ENCODE measurements around the gene NDC1.
A peak's percentile ranks its signal among the peaks of the same experiment; 100 is the strongest.

NDC1 gene

GRCh38 chr1:53763461-53763860 is 74.6 kb downstream of the NDC1 start:
- no peak for DNase-seq

GRCh38 chr1:53760497-53760896 is 77.6 kb downstream of the NDC1 start:
- DNase-seq, result peak; percentile 43

- DNase-seq, result no peak
Observed at GRCh38 chr1:53755874-53756273, 82.2 kb downstream of the NDC1 start.

GRCh38 chr1:53754484-53755312 is 83.4 kb downstream of the NDC1 start:
- peak; percentile 59 for DNase-seq

- DNase-seq, result no peak
Observed at GRCh38 chr1:53752281-53752680, 85.8 kb downstream of the NDC1 start.

- DNase-seq, result no peak
Observed at GRCh38 chr1:53747841-53748240, 90.3 kb downstream of the NDC1 start.

- DNase-seq, result no peak
Observed at GRCh38 chr1:53740621-53741105, 97.4 kb downstream of the NDC1 start.

GRCh38 chr1:53739109-53739681 is 98.9 kb downstream of the NDC1 start, which contains the start of gene GLIS1:
Gene GLIS1, minus strand, starts transcription at chr1:53739164. Its CDS starts 1,100 bp downstream, at chr1:53738064.
- peak; percentile 68 for DNase-seq

- DNase-seq, result no peak
Observed at GRCh38 chr1:53738205-53739108, 99.6 kb downstream of the NDC1 start.

- no peak for DNase-seq
Observed at GRCh38 chr1:53737648-53738204, 100.4 kb downstream of the NDC1 start.

GRCh38 chr1:53736290-53736689 is 101.8 kb downstream of the NDC1 start:
- DNase-seq, result no peak

- DNase-seq, result no peak
Observed at GRCh38 chr1:53735681-53736080, 102.4 kb downstream of the NDC1 start.

- DNase-seq, result no peak
Observed at GRCh38 chr1:53735261-53735660, 102.8 kb downstream of the NDC1 start.

- no peak for DNase-seq
Observed at GRCh38 chr1:53734650-53735211, 103.4 kb downstream of the NDC1 start.

GRCh38 chr1:53733975-53734649 is 104.0 kb downstream of the NDC1 start:
- no peak for DNase-seq

- no peak for DNase-seq
Observed at GRCh38 chr1:53733447-53733931, 104.6 kb downstream of the NDC1 start.

- DNase-seq, result no peak
Observed at GRCh38 chr1:53732912-53733317, 105.2 kb downstream of the NDC1 start.

GRCh38 chr1:53732409-53732808 is 105.7 kb downstream of the NDC1 start:
- DNase-seq, result no peak

- DNase-seq, result no peak
Observed at GRCh38 chr1:53731779-53732305, 106.3 kb downstream of the NDC1 start.

- no peak for DNase-seq
Observed at GRCh38 chr1:53731043-53731600, 107.0 kb downstream of the NDC1 start.

- DNase-seq, result no peak
Observed at GRCh38 chr1:53730224-53730865, 107.8 kb downstream of the NDC1 start.
